Measurements from ENCODE around the gene BBS4.

BBS4 gene

GRCh38 chr15:72770673-72771328 lies 84.8 kb downstream of the BBS4 start:
- CTCF ChIA-PET = no interaction called here
- no peak for TF ChIP-seq SP1 (IDR thresholded peaks at IDR 0.05)
- POLR2A ChIA-PET = no interaction called here
- DNase-seq (ENCODE audit: extremely low spot score) = no peak

- no peak for DNase-seq (ENCODE audit: extremely low spot score)
- ChIA-PET POLR2A (no interaction called here), CTCF (no interaction called here)
- TF ChIP-seq HDGF (IDR thresholded peaks at IDR 0.05; ENCODE audit: borderline replicate concordance) (no peak), BHLHE40 (IDR thresholded peaks at IDR 0.05; ENCODE audit: borderline replicate concordance) (no peak), TARDBP (IDR thresholded peaks at IDR 0.05) (no peak), SP1 (IDR thresholded peaks at IDR 0.05) (no peak), NFRKB (IDR thresholded peaks at IDR 0.05) (no peak), SUZ12 (IDR thresholded peaks at IDR 0.05) (no peak), L3MBTL2 (conservative IDR thresholded peaks at IDR 0.05) (no peak), FOXK2 (IDR thresholded peaks at IDR 0.05) (no peak), LEF1 (IDR thresholded peaks at IDR 0.05; ENCODE audit: borderline replicate concordance) (no peak), FOXM1 (IDR thresholded peaks at IDR 0.05; ENCODE audit: borderline replicate concordance) (no peak), ELF4 (IDR thresholded peaks at IDR 0.05) (no peak), FOXA1 (IDR thresholded peaks at IDR 0.05) (no peak), ZNF384 (IDR thresholded peaks at IDR 0.05) (no peak)
Measured at GRCh38 chr15:72771329-72771725, 85.3 kb downstream of the BBS4 start.

GRCh38 chr15:72774696-72775383 lies 88.8 kb downstream of the BBS4 start:
- ChIA-PET POLR2A (no interaction called here), CTCF (no interaction called here)
- TF ChIP-seq ELF4 (IDR thresholded peaks at IDR 0.05) (no peak), HDGF (IDR thresholded peaks at IDR 0.05; ENCODE audit: borderline replicate concordance) (no peak), FOXA1 (IDR thresholded peaks at IDR 0.05) (no peak), ZNF384 (IDR thresholded peaks at IDR 0.05) (no peak), FOXK2 (IDR thresholded peaks at IDR 0.05) (no peak), SP1 (IDR thresholded peaks at IDR 0.05) (no peak), PKNOX1 (IDR thresholded peaks at IDR 0.05) (no peak), L3MBTL2 (conservative IDR thresholded peaks at IDR 0.05) (no peak), BHLHE40 (IDR thresholded peaks at IDR 0.05; ENCODE audit: borderline replicate concordance) (no peak), TARDBP (IDR thresholded peaks at IDR 0.05) (no peak), ARNT (IDR thresholded peaks at IDR 0.05) (no peak), LEF1 (IDR thresholded peaks at IDR 0.05; ENCODE audit: borderline replicate concordance) (no peak), CTBP1 (IDR thresholded peaks at IDR 0.05; ENCODE audit: borderline replicate concordance) (no peak), NFRKB (IDR thresholded peaks at IDR 0.05) (no peak)
- DNase-seq (ENCODE audit: extremely low spot score) = no peak

- CTCF ChIA-PET = no interaction called here
- TF ChIP-seq CTBP1 (IDR thresholded peaks at IDR 0.05; ENCODE audit: borderline replicate concordance) = no peak
- no peak for TF ChIP-seq NFRKB (IDR thresholded peaks at IDR 0.05)
- no peak for TF ChIP-seq ELF4 (IDR thresholded peaks at IDR 0.05)
- TF ChIP-seq L3MBTL2 (conservative IDR thresholded peaks at IDR 0.05) = no peak
- TF ChIP-seq ARNT (IDR thresholded peaks at IDR 0.05) = no peak
- no peak for TF ChIP-seq SP1 (IDR thresholded peaks at IDR 0.05)
- TF ChIP-seq FOXA1 (IDR thresholded peaks at IDR 0.05) = no peak
- no peak for TF ChIP-seq FOXM1 (IDR thresholded peaks at IDR 0.05; ENCODE audit: borderline replicate concordance)
- TF ChIP-seq SUZ12 (IDR thresholded peaks at IDR 0.05) = no peak
- no peak for TF ChIP-seq PKNOX1 (IDR thresholded peaks at IDR 0.05)
- TF ChIP-seq TARDBP (IDR thresholded peaks at IDR 0.05) = no peak
- no peak for TF ChIP-seq LEF1 (IDR thresholded peaks at IDR 0.05; ENCODE audit: borderline replicate concordance)
- POLR2A ChIA-PET = interaction anchor here (1.3 kb wide), 1 partner anchor 93 kb away, joined by 4 read pairs; the partner anchor contains the start of genes BBS4 and HIGD2B
- no peak for DNase-seq (ENCODE audit: extremely low spot score)
Measured at GRCh38 chr15:72778796-72779195, 92.8 kb downstream of the BBS4 start.

GRCh38 chr15:72781631-72782030 lies 95.6 kb downstream of the BBS4 start:
- TF ChIP-seq FOXK2 (IDR thresholded peaks at IDR 0.05) = no peak
- no peak for TF ChIP-seq SUZ12 (IDR thresholded peaks at IDR 0.05)
- no peak for TF ChIP-seq FOXM1 (IDR thresholded peaks at IDR 0.05; ENCODE audit: borderline replicate concordance)
- TF ChIP-seq FOXA1 (IDR thresholded peaks at IDR 0.05) = no peak
- TF ChIP-seq SP1 (IDR thresholded peaks at IDR 0.05) = no peak
- no peak for TF ChIP-seq HDGF (IDR thresholded peaks at IDR 0.05; ENCODE audit: borderline replicate concordance)
- TF ChIP-seq PKNOX1 (IDR thresholded peaks at IDR 0.05) = no peak
- no peak for TF ChIP-seq ZNF384 (IDR thresholded peaks at IDR 0.05)
- TF ChIP-seq ARNT (IDR thresholded peaks at IDR 0.05) = no peak
- no peak for TF ChIP-seq NFRKB (IDR thresholded peaks at IDR 0.05)
- TF ChIP-seq L3MBTL2 (conservative IDR thresholded peaks at IDR 0.05) = no peak
- no peak for TF ChIP-seq TARDBP (IDR thresholded peaks at IDR 0.05)
- no peak for TF ChIP-seq ELF4 (IDR thresholded peaks at IDR 0.05)
- TF ChIP-seq CTBP1 (IDR thresholded peaks at IDR 0.05; ENCODE audit: borderline replicate concordance) = no peak
- no peak for TF ChIP-seq LEF1 (IDR thresholded peaks at IDR 0.05; ENCODE audit: borderline replicate concordance)
- TF ChIP-seq BHLHE40 (IDR thresholded peaks at IDR 0.05; ENCODE audit: borderline replicate concordance) = no peak
- DNase-seq (ENCODE audit: extremely low spot score) = no peak
- CTCF ChIA-PET = no interaction called here
- POLR2A ChIA-PET = no interaction called here
